ENCODE data around the gene CTSZ.
"Not testable (repeated sequence)": the region's sequence is repeated elsewhere in the genome, so short reads cannot be mapped to it uniquely, and the experiment has no call there.

CTSZ gene

GRCh38 chr20:58978351-58979190 is 28.5 kb downstream of the CTSZ start:
- no peak for DNase-seq (ENCODE audit: low spot score)

- DNase-seq (ENCODE audit: low spot score): no peak
These were observed 30.9 kb downstream of the CTSZ start for GRCh38 chr20:58976061-58976730.

- no peak for DNase-seq (ENCODE audit: low spot score)
These were observed 31.7 kb downstream of the CTSZ start for GRCh38 chr20:58975353-58975752.

- DNase-seq (ENCODE audit: low spot score): no peak
These were observed 33.2 kb downstream of the CTSZ start for GRCh38 chr20:58973866-58974265.

- DNase-seq (ENCODE audit: low spot score): no peak
These were observed 33.9 kb downstream of the CTSZ start for GRCh38 chr20:58973179-58973578.

- no peak for DNase-seq (ENCODE audit: low spot score)
These were observed 35.6 kb downstream of the CTSZ start for GRCh38 chr20:58971429-58971828.

GRCh38 chr20:58970146-58970545 is 36.9 kb downstream of the CTSZ start:
- no peak for DNase-seq (ENCODE audit: low spot score)

- no peak for DNase-seq (ENCODE audit: low spot score)
These were observed 37.6 kb downstream of the CTSZ start for GRCh38 chr20:58969439-58969838.

- no peak for DNase-seq (ENCODE audit: low spot score)
These were observed 39.2 kb downstream of the CTSZ start for GRCh38 chr20:58967652-58968429.

- no peak for DNase-seq (ENCODE audit: low spot score)
These were observed 41.6 kb downstream of the CTSZ start for GRCh38 chr20:58965270-58966064.

- not testable (repeated sequence) for DNase-seq (ENCODE audit: low spot score)
These were observed 43.1 kb downstream of the CTSZ start for GRCh38 chr20:58963922-58964321.

- no peak for DNase-seq (ENCODE audit: low spot score)
These were observed 43.9 kb downstream of the CTSZ start for GRCh38 chr20:58963060-58963584.

- no peak for DNase-seq (ENCODE audit: low spot score)
These were observed 47.4 kb downstream of the CTSZ start for GRCh38 chr20:58959652-58960051.

- no peak for DNase-seq (ENCODE audit: low spot score)
These were observed 51.0 kb downstream of the CTSZ start for GRCh38 chr20:58956078-58956477.

- DNase-seq (ENCODE audit: low spot score): no peak
These were observed 54.0 kb downstream of the CTSZ start for GRCh38 chr20:58953050-58953449.

- DNase-seq (ENCODE audit: low spot score): no peak
These were observed 56.5 kb downstream of the CTSZ start for GRCh38 chr20:58950603-58951002.

- not testable (repeated sequence) for DNase-seq (ENCODE audit: low spot score)
These were observed 59.2 kb downstream of the CTSZ start for GRCh38 chr20:58947797-58948388.

- DNase-seq (ENCODE audit: low spot score): no peak
These were observed 61.0 kb downstream of the CTSZ start for GRCh38 chr20:58945965-58946631.
